Measurements from ENCODE around the gene ILDR1. TPM values are rescaled to one million over a fixed set of nuclear protein-coding genes. Genes with fewer than 3 reads are reported as not detected.

ILDR1 gene
- total and polyA plus RNA-seq, 10 of the 15 experiments (the other 5 are each of a cell fraction or from before 2014, with no cell fraction given): 1.3 to 12.0 (median 7.0) TPM

- TF ChIP-seq ZBTB4 (CRISPR knock-in tag; IDR thresholded peaks at IDR 0.05) (no peak), POU2F2 (IDR thresholded peaks at IDR 0.05; ENCODE audit: borderline replicate concordance, low read depth, low read length) (peak; percentile 99), TCF12 (IDR thresholded peaks at IDR 0.05; ENCODE audit: low read depth, low read length) (peak; percentile 69; the same call in 1 of the 2 replicates), RELA (IDR thresholded peaks at IDR 0.05; ENCODE audit: borderline replicate concordance, partially characterized antibody) (peak; percentile 63)
- TF ChIP-seq, protein P1, sequence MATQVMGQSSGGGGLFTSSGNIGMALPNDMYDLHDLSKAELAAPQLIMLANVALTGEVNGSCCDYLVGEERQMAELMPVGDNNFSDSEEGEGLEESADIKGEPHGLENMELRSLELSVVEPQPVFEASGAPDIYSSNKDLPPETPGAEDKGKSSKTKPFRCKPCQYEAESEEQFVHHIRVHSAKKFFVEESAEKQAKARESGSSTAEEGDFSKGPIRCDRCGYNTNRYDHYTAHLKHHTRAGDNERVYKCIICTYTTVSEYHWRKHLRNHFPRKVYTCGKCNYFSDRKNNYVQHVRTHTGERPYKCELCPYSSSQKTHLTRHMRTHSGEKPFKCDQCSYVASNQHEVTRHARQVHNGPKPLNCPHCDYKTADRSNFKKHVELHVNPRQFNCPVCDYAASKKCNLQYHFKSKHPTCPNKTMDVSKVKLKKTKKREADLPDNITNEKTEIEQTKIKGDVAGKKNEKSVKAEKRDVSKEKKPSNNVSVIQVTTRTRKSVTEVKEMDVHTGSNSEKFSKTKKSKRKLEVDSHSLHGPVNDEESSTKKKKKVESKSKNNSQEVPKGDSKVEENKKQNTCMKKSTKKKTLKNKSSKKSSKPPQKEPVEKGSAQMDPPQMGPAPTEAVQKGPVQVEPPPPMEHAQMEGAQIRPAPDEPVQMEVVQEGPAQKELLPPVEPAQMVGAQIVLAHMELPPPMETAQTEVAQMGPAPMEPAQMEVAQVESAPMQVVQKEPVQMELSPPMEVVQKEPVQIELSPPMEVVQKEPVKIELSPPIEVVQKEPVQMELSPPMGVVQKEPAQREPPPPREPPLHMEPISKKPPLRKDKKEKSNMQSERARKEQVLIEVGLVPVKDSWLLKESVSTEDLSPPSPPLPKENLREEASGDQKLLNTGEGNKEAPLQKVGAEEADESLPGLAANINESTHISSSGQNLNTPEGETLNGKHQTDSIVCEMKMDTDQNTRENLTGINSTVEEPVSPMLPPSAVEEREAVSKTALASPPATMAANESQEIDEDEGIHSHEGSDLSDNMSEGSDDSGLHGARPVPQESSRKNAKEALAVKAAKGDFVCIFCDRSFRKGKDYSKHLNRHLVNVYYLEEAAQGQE (IDR thresholded peaks at IDR 0.05; ENCODE audit: low read depth, low read length): no peak
- TF ChIP-seq, protein P2, sequence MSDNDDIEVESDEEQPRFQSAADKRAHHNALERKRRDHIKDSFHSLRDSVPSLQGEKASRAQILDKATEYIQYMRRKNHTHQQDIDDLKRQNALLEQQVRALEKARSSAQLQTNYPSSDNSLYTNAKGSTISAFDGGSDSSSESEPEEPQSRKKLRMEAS (IDR thresholded peaks at IDR 0.05; ENCODE audit: low read depth, low read length): no peak
Observed at GRCh38 chr3:122014741-122015140, 7.3 kb downstream of the ILDR1 start (continued).
